Activated naive CD8-positive, alpha-beta T cell treated with anti-CD3 and anti-CD28 coated beads, Interleukin-2, amount 10 ng/mL, durations not matched to agents 7 days and 5 days (primary cell): ENCODE data around the gene SNPH. TPM values are rescaled to one million over a fixed set of nuclear protein-coding genes. Genes with fewer than 3 reads are reported as not detected.

ENCODE experiments used
- ATAC-seq: fragments of 150-1000 bp; cut with Tn5 transposase; one replicate; pipeline ENCODE4 v1.10.0; 2021; ENCODE audit warnings: low read depth, moderate library complexity
- POLR2A ChIA-PET: fragments of 350-600 bp; sonication (Branson Sonifier 250); formaldehyde crosslinking; loops from one replicate; lab custom pipeline; 2021; ENCODE audit warnings: antibody characterized with exemption; lab: Charles Lee
- DNase-seq: peaks from one replicate; pipeline ENCODE4 v3.0.0; 2021
- H3K27ac Mint-ChIP-seq: one replicate; pipeline ENCODE4 v1.8.0; 2022; ENCODE audit warnings: mild to moderate bottlenecking, mixed read lengths
- H3K27me3 Mint-ChIP-seq: one replicate; pipeline ENCODE4 v1.8.0; 2022; ENCODE audit warnings: mild to moderate bottlenecking, moderate library complexity, mixed read lengths
- H3K36me3 Mint-ChIP-seq: one replicate; pipeline ENCODE4 v1.8.0; 2021; ENCODE audit warnings: mild to moderate bottlenecking, mixed read lengths
- H3K4me1 Mint-ChIP-seq: one replicate; pipeline ENCODE4 v1.8.0; 2021; ENCODE audit warnings: mixed read lengths
- H3K4me3 Mint-ChIP-seq: one replicate; pipeline ENCODE4 v1.8.0; 2022; ENCODE audit warnings: mild to moderate bottlenecking, moderate library complexity, mixed read lengths
- H3K9me3 Mint-ChIP-seq: one replicate; pipeline ENCODE4 v1.8.0; 2021; ENCODE audit warnings: mixed read lengths
- total RNA-seq, 2 experiments: library from RNA; stranded (reverse); gene quantifications; one replicate each; pipeline ENCODE4 v1.2.3, GENCODE V29; 2021

The SNPH gene
- total RNA-seq, 2 experiments from 2014 or later: 8.8 to 9.7 TPM

DNA sequence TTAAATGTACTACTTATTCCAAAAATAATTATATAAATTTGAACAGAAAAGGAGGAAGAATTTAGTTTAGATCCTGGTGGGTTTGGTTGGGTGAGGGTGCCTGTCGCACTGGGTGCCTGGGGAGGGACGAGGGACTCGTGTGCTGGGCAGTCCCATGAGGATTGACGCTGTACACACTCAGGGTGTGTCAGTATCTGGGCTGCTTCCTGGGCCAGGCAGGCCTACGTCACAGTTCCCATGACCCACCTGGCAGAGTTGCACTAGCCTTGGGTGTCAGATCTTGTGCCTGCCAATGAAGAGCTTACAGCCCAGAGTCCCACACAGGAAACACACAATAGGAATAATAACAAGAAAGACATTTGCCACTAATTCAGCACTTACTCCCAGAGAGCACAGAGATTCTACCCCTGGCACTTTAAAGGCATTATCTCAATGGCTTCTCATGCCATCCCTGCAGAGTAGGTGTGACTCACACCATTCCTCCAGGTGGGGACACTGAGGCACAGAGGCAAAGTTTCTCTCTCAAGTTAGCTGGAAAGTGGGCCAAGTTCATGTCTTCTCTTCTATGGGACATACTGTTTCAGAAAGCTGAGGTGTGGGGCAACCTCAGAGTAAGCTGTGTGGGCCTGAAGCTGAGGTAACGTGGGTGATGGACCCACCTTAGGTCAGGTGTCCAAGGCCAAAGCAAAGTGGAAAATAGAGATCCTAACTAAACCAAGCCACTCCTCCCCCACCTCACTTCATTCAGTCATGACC lies 64.2 kb downstream of the SNPH start:
- peak; percentile 40 for ATAC-seq
- DNase-seq: no peak
- no peaks in the 10 kb centered on the region for H3K27me3 Mint-ChIP-seq
- peak overlapping the region; percentile 64 for H3K4me3 Mint-ChIP-seq
- peaks cover 39% of the 10 kb centered on the region for H3K4me1 Mint-ChIP-seq
- H3K9me3 Mint-ChIP-seq: no peaks in the 10 kb centered on the region
- H3K36me3 Mint-ChIP-seq: peaks cover 23% of the 10 kb centered on the region
- POLR2A ChIA-PET: interaction anchor here (1.5 to 7.3 kb wide), 3 partner anchors 15 to 61 kb away, joined by 6 to 78 read pairs (median 11); partner anchors contain the start of gene FKBP1A
- H3K27ac Mint-ChIP-seq: peak overlapping the region; percentile 93

- no peak for DNase-seq
- POLR2A ChIA-PET: interaction anchor here (1.5 kb wide), 1 partner anchor 14 kb away, joined by 11 read pairs; no protein-coding TSS in a partner anchor
- Mint-ChIP-seq H3K27ac (peak overlapping the region; percentile 93), H3K27me3 (no peaks in the 10 kb centered on the region), H3K36me3 (peaks cover 25% of the 10 kb centered on the region), H3K9me3 (no peaks in the 10 kb centered on the region), H3K4me3 (no peak overlapping the region), H3K4me1 (peaks cover 44% of the 10 kb centered on the region)
- ATAC-seq: no peak
Observed at GRCh38 chr20:1331101-1331500, 65.0 kb downstream of the SNPH start.

- Mint-ChIP-seq H3K4me3 (no peak overlapping the region), H3K4me1 (peaks cover 51% of the 10 kb centered on the region), H3K27me3 (no peaks in the 10 kb centered on the region), H3K27ac (peak overlapping the region; percentile 67), H3K9me3 (no peaks in the 10 kb centered on the region), H3K36me3 (peaks cover 25% of the 10 kb centered on the region)
- DNase-seq: no peak
- no peak for ATAC-seq
- POLR2A ChIA-PET: no interaction called here
Observed at GRCh38 chr20:1331801-1332453, 65.8 kb downstream of the SNPH start.

- DNase-seq: no peak
- Mint-ChIP-seq H3K27me3 (no peaks in the 10 kb centered on the region), H3K4me1 (peaks cover 48% of the 10 kb centered on the region), H3K4me3 (no peak overlapping the region), H3K36me3 (peaks cover 25% of the 10 kb centered on the region), H3K9me3 (no peaks in the 10 kb centered on the region), H3K27ac (no peak overlapping the region)
- no peak for ATAC-seq
- POLR2A ChIA-PET: interaction anchor here (0.8 kb wide), 1 partner anchor 59 kb away, joined by 3 read pairs; no protein-coding TSS in a partner anchor
Observed at GRCh38 chr20:1332749-1333300, 66.7 kb downstream of the SNPH start.

DNA sequence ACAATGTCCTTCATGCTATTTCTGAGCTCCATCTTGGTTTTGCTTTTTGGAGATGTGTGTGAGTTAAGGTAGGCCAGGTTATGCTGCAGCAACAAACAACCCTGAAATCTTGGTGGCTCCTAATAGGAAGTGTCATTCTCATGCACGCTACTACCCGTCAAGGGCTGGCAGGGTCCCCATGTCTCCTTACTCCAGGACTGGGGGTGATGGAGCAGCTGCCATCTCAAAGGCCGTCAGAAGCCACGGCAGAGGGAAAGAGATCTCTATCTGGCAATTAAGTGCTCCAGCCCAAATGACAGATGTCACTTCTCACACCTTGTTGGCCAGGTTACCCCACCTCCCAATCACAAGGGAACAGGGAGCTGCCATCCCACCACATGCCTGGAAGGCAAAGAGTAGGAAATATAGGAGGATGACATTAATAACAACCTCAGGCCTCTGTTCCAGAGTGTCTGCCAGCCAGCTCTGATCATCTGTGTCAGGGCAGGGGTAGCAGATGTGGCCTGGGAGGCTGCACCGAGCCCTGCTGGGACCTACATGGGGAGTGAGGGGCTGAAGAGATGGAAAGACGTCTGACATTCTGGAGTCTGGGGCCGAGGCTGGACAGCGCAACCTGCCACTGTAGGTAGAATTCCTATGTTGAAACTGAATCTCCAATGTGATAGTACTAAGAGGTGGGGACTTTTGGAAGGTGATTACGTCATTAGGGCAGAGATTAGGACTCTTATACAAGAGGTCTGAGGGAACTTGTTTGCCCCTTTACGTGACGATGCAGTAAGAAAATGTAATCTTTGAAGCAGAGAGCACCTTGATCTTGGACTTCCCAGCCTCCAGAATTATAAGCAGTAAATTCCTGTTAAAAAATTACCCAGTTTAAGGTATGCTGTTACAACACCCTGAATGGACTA lies 67.6 kb downstream of the SNPH start:
- Mint-ChIP-seq H3K4me3 (no peak overlapping the region), H3K27me3 (no peaks in the 10 kb centered on the region), H3K36me3 (peaks cover 25% of the 10 kb centered on the region), H3K9me3 (no peaks in the 10 kb centered on the region), H3K4me1 (peaks cover 41% of the 10 kb centered on the region), H3K27ac (no peak overlapping the region)
- no peak for DNase-seq
- POLR2A ChIA-PET: no interaction called here
- ATAC-seq: no peak

- Mint-ChIP-seq H3K4me1 (peaks cover 37% of the 10 kb centered on the region), H3K27ac (no peak overlapping the region), H3K27me3 (no peaks in the 10 kb centered on the region), H3K9me3 (no peaks in the 10 kb centered on the region), H3K36me3 (peaks cover 25% of the 10 kb centered on the region), H3K4me3 (no peak overlapping the region)
- ATAC-seq (no peak), DNase-seq (no peak)
- POLR2A ChIA-PET: no interaction called here
Observed at GRCh38 chr20:1334370-1334731, 68.3 kb downstream of the SNPH start.

DNA sequence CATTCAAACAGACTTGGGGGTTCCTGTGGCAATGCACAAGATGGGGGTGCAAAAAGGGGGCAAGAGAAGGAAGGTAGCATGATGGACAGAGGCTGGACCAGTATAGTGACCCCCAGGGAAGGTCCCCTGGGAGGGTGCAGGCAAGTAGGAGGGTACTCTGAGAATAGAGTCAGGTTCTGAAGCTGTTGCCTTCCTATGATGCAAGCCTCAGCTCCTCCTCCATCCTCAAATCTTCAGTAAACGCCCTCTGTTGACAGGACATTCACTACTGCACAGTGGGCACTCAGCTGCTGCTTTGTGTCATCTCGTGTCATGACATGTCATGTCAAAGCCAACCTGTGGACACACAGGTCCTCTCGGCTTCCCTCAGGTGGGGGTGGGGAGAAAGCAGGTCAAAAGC lies 68.7 kb downstream of the SNPH start:
- H3K9me3 Mint-ChIP-seq: no peaks in the 10 kb centered on the region
- peak overlapping the region; percentile 62 for H3K27ac Mint-ChIP-seq
- no peak for ATAC-seq
- POLR2A ChIA-PET: no interaction called here
- peaks cover 25% of the 10 kb centered on the region for H3K36me3 Mint-ChIP-seq
- H3K27me3 Mint-ChIP-seq: no peaks in the 10 kb centered on the region
- H3K4me3 Mint-ChIP-seq: no peak overlapping the region
- DNase-seq: no peak
- peaks cover 33% of the 10 kb centered on the region for H3K4me1 Mint-ChIP-seq

DNA sequence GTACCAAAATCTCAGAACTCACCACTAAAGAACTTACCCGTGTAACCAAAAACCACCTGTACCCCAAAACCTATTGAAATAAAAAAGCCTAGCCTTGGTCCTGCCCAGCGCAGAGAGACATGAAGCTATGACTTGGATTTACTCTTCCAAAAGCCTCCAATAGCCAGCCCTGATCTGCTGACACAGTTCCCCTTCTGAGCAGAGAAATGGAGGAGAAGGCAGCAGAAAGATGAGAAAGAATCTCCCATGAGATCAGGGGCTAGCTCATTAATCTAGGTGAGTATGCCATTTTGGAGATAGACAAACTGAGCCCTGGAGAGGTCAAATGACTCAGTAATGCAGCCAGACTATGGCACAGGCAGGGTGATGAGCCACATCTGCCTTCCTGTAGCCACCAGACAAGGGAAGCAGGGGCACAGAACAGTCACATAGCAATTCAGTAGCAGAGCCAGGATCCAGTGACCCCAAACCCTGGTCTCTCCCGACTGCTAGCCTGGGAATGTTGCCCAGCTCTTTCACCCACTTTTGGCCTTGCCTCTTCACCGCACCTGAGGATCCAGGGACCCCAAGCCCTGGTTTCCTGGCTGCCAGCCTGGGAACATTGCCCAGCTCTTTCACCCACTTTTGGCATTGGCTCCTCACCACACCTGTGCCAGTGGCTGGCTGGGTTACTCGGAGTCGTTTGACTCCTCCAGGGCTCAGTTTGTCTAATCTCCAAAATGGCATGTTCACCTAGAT lies 70.0 kb downstream of the SNPH start:
- H3K36me3 Mint-ChIP-seq: peaks cover 20% of the 10 kb centered on the region
- no peak for DNase-seq
- ATAC-seq: peak; percentile 20
- H3K4me3 Mint-ChIP-seq: no peak overlapping the region
- peak overlapping the region; percentile 90 for H3K27ac Mint-ChIP-seq
- peaks cover 21% of the 10 kb centered on the region for H3K4me1 Mint-ChIP-seq
- no peaks in the 10 kb centered on the region for H3K9me3 Mint-ChIP-seq
- POLR2A ChIA-PET: interaction anchor here (0.8 to 0.9 kb wide), 3 partner anchors 8 to 10 kb away, joined by 3 to 4 read pairs (median 3); no protein-coding TSS in a partner anchor
- H3K27me3 Mint-ChIP-seq: no peaks in the 10 kb centered on the region

DNA sequence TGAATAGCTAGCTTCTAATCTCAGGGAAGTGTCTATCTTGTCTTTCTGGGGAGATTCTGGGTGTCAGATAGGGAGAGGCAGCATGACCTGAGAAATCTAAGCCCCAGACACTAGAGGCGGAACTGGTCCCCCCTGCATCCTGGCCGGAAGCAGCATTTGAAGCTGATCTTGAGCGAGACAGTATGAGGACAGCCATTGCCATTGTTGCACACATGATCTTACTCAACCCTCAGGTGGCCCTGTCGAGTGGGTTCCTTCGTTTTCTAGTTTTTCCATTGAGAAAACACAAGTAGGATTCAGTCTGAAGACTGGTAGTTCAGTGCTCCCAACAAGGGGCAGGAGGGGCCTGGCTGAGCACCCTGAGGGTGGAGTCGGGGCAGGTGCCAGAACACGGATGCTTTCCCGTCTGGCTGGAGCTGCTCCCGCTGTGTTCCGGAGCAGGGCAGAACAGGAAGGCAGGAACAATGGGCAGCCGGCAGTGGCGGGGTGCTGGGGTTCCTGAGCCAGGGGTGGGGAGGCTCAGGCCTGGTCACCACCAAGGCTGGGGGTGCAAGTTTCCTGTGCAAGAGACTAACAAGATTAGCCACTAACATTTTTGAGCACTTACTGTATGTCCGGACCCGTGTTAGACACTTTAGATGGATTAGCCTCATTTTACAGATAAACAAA lies 70.7 kb downstream of the SNPH start:
- no peaks in the 10 kb centered on the region for H3K27me3 Mint-ChIP-seq
- H3K36me3 Mint-ChIP-seq: peaks cover 16% of the 10 kb centered on the region
- H3K4me1 Mint-ChIP-seq: peaks cover 19% of the 10 kb centered on the region
- peak overlapping the region; percentile 60 for H3K4me3 Mint-ChIP-seq
- H3K27ac Mint-ChIP-seq: peak overlapping the region; percentile 90
- no peaks in the 10 kb centered on the region for H3K9me3 Mint-ChIP-seq
- DNase-seq (no peak), ATAC-seq (peak; percentile 82)
- POLR2A ChIA-PET: interaction anchor here (0.8 kb wide), 1 partner anchor 8 kb away, joined by 3 read pairs; no protein-coding TSS in a partner anchor

DNA sequence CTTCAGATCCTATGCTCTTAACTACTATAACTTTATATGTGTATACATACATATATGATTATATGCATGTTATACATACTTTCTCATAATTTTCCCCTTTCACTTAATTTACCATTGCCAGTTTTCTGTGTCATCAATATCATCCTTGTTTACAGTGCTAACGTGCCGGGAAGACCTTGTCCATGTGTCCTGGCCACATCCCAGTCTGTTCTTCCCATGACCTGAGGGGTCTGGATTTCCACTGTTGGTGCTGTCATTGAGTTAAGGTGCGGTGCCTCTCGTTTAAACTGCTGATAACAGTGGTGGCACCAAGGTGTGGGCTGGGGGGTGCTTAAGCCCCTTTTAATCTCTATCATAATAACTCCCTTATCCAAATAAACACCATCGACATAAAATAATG lies 71.3 kb downstream of the SNPH start:
- Mint-ChIP-seq H3K27ac (peak overlapping the region; percentile 90), H3K4me3 (no peak overlapping the region), H3K9me3 (no peaks in the 10 kb centered on the region), H3K4me1 (peaks cover 23% of the 10 kb centered on the region), H3K36me3 (peaks cover 17% of the 10 kb centered on the region), H3K27me3 (no peaks in the 10 kb centered on the region)
- DNase-seq (no peak), ATAC-seq (no peak)
- POLR2A ChIA-PET: interaction anchor here (1.1 kb wide), 1 partner anchor 11 kb away, joined by 3 read pairs; no protein-coding TSS in a partner anchor

DNA sequence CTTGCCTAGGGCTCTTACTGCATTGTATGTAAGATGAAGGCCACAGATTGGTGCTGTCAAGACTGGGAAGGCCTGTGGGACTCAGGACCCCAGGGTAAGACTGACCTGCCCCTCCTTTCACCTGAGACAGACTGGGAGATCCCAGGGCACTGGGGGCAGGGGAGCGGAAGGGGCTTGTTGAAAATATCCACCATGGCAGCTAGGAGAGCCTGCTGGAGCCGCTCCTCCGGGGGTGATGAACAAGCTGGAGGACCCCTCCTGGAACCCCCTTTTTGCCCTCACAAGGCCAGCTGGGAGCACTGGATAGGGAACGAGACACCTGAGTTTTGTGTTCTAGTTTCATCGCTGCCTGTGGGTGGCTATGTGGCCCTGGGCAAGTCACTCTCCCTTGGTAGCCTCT lies 72.0 kb downstream of the SNPH start:
- ATAC-seq (no peak), DNase-seq (no peak)
- POLR2A ChIA-PET: interaction anchor here (1.1 kb wide), 1 partner anchor 12 kb away, joined by 3 read pairs; no protein-coding TSS in a partner anchor
- Mint-ChIP-seq H3K9me3 (no peaks in the 10 kb centered on the region), H3K36me3 (peaks cover 18% of the 10 kb centered on the region), H3K27ac (no peak overlapping the region), H3K27me3 (no peaks in the 10 kb centered on the region), H3K4me3 (no peak overlapping the region), H3K4me1 (peaks cover 22% of the 10 kb centered on the region)

DNA sequence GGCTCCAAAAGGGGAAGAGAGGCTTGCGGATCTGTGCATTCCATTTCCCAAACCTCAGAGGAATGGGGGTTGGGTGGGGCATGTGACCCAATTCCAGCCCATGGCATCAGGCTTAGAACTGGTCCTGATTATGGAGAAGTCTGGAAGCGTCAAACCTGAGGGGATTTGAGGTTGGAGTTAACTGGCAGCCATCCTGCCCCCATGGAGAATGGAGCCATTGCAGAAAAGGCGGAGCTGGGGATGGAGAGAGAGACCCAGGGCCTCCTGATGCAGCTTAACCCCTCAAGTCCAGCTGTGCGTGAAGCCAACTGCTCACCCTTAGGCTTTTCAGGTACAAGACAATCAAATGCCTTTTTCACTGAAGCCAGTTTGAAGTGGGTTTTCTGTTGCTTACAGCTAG lies 72.7 kb downstream of the SNPH start:
- Mint-ChIP-seq H3K27ac (no peak overlapping the region), H3K9me3 (no peaks in the 10 kb centered on the region), H3K4me1 (peaks cover 22% of the 10 kb centered on the region), H3K36me3 (peaks cover 13% of the 10 kb centered on the region), H3K4me3 (no peak overlapping the region), H3K27me3 (no peaks in the 10 kb centered on the region)
- ATAC-seq (no peak), DNase-seq (no peak)
- POLR2A ChIA-PET: interaction anchor here (1.1 kb wide), 1 partner anchor 13 kb away, joined by 3 read pairs; no protein-coding TSS in a partner anchor
